DOHH2 (cell line): ENCODE data around the gene GYG1.

ENCODE experiments used
- EZH2phosphoT487 ChIP-seq: fragments of 200-600 bp; sonication (generic); IDR thresholded peaks from 2 replicates; pipeline ENCODE4 v1.6.1; 2017; ENCODE audit warnings: borderline replicate concordance, mild to moderate bottlenecking, antibody characterized with exemption, low read length, moderate library complexity, mixed read lengths
- TF ChIP-seq, protein P1 (sequence below): fragments of 200-600 bp; sonication (generic); IDR thresholded peaks from one replicate; pipeline ENCODE4 v1.5.1; 2014; ENCODE audit warnings: antibody characterized with exemption, mild to moderate bottlenecking, low read depth, low read length; ENCODE audit not compliant: poor library complexity, severe bottlenecking

GRCh38 chr3:148945116-148945515, 46.2 kb upstream of the GYG1 start:
- TF ChIP-seq, protein P1, sequence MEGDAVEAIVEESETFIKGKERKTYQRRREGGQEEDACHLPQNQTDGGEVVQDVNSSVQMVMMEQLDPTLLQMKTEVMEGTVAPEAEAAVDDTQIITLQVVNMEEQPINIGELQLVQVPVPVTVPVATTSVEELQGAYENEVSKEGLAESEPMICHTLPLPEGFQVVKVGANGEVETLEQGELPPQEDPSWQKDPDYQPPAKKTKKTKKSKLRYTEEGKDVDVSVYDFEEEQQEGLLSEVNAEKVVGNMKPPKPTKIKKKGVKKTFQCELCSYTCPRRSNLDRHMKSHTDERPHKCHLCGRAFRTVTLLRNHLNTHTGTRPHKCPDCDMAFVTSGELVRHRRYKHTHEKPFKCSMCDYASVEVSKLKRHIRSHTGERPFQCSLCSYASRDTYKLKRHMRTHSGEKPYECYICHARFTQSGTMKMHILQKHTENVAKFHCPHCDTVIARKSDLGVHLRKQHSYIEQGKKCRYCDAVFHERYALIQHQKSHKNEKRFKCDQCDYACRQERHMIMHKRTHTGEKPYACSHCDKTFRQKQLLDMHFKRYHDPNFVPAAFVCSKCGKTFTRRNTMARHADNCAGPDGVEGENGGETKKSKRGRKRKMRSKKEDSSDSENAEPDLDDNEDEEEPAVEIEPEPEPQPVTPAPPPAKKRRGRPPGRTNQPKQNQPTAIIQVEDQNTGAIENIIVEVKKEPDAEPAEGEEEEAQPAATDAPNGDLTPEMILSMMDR, result no peak
- no peak for TF ChIP-seq EZH2phosphoT487
